ENCODE measurements around the gene VEGFA. TPM values are rescaled to one million over a fixed set of nuclear protein-coding genes. Genes with fewer than 3 reads are reported as not detected.

The VEGFA gene
- polyA plus RNA-seq, 4 donors: 100 to 162 (median 126) TPM

DNA sequence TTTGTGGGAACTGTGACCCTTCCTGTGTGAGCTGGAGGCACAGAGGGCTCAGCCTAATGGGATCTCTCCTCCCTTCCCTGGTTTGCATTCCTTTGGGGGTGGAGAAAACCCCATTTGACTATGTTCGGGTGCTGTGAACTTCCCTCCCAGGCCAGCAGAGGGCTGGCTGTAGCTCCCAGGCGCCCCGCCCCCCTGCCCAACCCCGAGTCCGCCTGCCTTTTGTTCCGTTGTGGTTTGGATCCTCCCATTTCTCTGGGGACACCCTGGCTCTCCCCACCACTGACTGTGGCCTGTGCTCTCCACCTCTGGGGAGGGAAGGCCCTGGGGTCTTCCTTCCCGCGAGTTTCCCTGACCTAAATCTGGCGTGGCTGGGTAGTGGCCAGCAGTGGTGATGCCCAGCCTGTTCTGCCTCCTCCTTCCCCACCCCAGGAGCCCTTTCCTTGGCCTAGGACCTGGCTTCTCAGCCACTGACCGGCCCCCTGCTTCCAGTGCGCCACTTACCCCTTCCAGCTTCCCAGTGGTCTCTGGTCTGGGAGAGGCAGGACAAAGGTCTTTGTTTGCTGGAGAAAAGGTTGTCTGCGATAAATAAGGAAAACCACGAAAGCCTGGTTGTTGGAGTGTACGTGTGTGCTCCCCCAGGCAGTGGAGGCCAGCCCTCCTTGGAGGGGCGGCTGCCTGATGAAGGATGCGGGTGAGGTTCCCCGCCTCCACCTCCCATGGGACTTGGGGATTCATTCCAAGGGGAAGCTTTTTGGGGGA lies 4.9 kb downstream of the VEGFA start:
- no peaks in the 10 kb centered on the region for H3K9me3 ChIP-seq (ENCODE audit: control insufficient read depth in 2 of 2, insufficient read depth in 1 of 2, low read depth in 1 of 2, low read length in 1 of 2)
- WGBS, 3 donors: 23 to 29% (median 25%) methylated on average over 16 to 17 of the region's 17 CpGs
- DNase-seq (peak; percentile 83 to 91), FAIRE-seq (no peak)
- peaks cover 0 to 32% (median 2%) of the 10 kb centered on the region in 3 donors for H3K4me1 ChIP-seq (ENCODE audit: control insufficient read depth in 3 of 3, insufficient read depth in 2 of 3, low read depth in 1 of 3, low read length in 2 of 3)
- H3K27me3 ChIP-seq (ENCODE audit: control insufficient read depth in 3 of 3, insufficient read depth in 3 of 3, low read length in 3 of 3): no peaks in the 10 kb centered on the region
- H3K27ac ChIP-seq (ENCODE audit: low read depth in 1 of 3, low read length in 2 of 3): peak overlapping the region; percentile 94 to 99 (median 95)
- H3K4me3 ChIP-seq (ENCODE audit: low read depth in 1 of 3, low read length in 3 of 3): peak overlapping the region in 2 of 3 donors; percentile 90 to 96
- H3K36me3 ChIP-seq (ENCODE audit: control insufficient read depth in 3 of 3, insufficient read depth in 2 of 3, low read depth in 1 of 3, low read length in 3 of 3): peaks cover 4 to 79% (median 16%) of the 10 kb centered on the region in 3 donors

DNA sequence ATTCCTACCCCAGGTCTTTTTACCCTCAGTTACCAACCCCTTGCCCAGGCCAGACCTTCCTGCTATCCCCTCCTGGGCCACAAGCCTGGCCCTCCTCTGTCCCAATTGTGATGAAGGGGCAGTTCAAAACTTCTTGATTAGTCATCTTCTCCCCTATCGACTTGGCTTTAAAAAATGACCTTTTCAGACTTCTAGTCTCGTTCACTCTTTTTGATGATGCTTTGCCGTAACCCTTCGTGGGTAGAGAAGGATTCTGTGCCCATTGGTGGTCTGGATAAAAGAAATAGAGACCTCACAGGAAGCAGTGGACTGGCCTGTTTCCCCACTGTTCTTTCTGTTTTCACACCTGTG lies 5.5 kb downstream of the VEGFA start:
- no peak for DNase-seq
- H3K9me3 ChIP-seq (ENCODE audit: control insufficient read depth in 2 of 2, insufficient read depth in 1 of 2, low read depth in 1 of 2, low read length in 1 of 2): no peaks in the 10 kb centered on the region
- peak overlapping the region in 1 of 3 donors; percentile 32 for H3K4me3 ChIP-seq (ENCODE audit: low read depth in 1 of 3, low read length in 3 of 3)
- no peak for FAIRE-seq
- H3K27ac ChIP-seq (ENCODE audit: low read depth in 1 of 3, low read length in 2 of 3): peak overlapping the region in 1 of 3 donors; percentile 52
- H3K36me3 ChIP-seq (ENCODE audit: control insufficient read depth in 3 of 3, insufficient read depth in 2 of 3, low read depth in 1 of 3, low read length in 3 of 3): peaks cover 4 to 85% (median 19%) of the 10 kb centered on the region in 3 donors
- WGBS, 3 donors: 43 to 53% (median 51%) methylated on average over 4 of the region's 4 CpGs
- H3K27me3 ChIP-seq (ENCODE audit: control insufficient read depth in 3 of 3, insufficient read depth in 3 of 3, low read length in 3 of 3): no peaks in the 10 kb centered on the region
- peaks cover 0 to 32% (median 2%) of the 10 kb centered on the region in 3 donors for H3K4me1 ChIP-seq (ENCODE audit: control insufficient read depth in 3 of 3, insufficient read depth in 2 of 3, low read depth in 1 of 3, low read length in 2 of 3)

DNA sequence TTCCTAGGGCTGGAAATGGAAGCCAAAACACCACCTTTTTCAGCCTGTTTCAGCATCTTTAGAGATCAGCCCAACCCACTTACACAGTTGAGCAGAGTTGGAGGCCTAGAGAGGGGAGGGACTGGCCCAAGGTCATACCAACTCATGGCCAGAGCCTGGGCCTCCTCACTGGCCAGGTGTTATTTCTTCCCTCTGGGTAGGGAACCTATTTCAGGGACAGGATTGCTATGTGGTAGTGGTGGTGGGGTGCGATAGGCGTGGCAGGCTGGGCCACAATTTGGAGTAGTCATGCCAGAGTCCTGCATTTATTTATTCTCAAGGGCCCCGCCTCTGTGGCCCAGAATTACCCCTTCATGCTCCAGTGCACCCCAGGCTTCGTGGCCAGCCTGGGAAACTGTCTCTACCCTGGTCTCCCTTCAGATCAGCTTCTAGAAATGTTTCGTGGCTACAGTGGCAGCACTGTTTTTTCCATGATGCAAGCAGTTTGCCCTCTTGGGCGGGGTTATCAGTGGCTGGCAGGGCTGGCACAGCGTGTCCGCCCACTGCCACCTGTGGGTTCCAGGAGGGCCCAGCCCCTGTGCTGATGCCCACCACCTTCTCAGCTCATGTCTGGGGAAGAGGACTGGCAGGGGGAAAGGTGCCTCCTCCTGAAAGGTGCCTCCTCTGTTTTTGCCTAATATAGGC lies 6.2 kb downstream of the VEGFA start:
- Histone ChIP-seq H3K9me3 (ENCODE audit: control insufficient read depth in 2 of 2, insufficient read depth in 1 of 2, low read depth in 1 of 2, low read length in 1 of 2) (no peaks in the 10 kb centered on the region), H3K27ac (ENCODE audit: low read depth in 1 of 3, low read length in 2 of 3) (peak overlapping the region in 1 of 3 donors; percentile 24), H3K27me3 (ENCODE audit: control insufficient read depth in 3 of 3, insufficient read depth in 3 of 3, low read length in 3 of 3) (no peaks in the 10 kb centered on the region), H3K4me1 (ENCODE audit: control insufficient read depth in 3 of 3, insufficient read depth in 2 of 3, low read depth in 1 of 3, low read length in 2 of 3) (peaks cover 0 to 32% (median 2%) of the 10 kb centered on the region in 3 donors), H3K4me3 (ENCODE audit: low read depth in 1 of 3, low read length in 3 of 3) (no peak overlapping the region), H3K36me3 (ENCODE audit: control insufficient read depth in 3 of 3, insufficient read depth in 2 of 3, low read depth in 1 of 3, low read length in 3 of 3) (peaks cover 4 to 92% (median 25%) of the 10 kb centered on the region in 3 donors)
- FAIRE-seq: no peak
- 61 to 74% (median 71%) methylated on average over 8 of the region's 8 CpGs for WGBS, 3 donors
- no peak for DNase-seq

GRCh38 chr6:43776799-43777776 lies 7.1 kb downstream of the VEGFA start:
- no peak for FAIRE-seq
- H3K27me3 ChIP-seq (ENCODE audit: control insufficient read depth in 3 of 3, insufficient read depth in 3 of 3, low read length in 3 of 3): no peaks in the 10 kb centered on the region
- H3K36me3 ChIP-seq (ENCODE audit: control insufficient read depth in 3 of 3, insufficient read depth in 2 of 3, low read depth in 1 of 3, low read length in 3 of 3): peaks cover 4 to 99% (median 28%) of the 10 kb centered on the region in 3 donors
- H3K4me3 ChIP-seq (ENCODE audit: low read depth in 1 of 3, low read length in 3 of 3): no peak overlapping the region
- WGBS, 3 donors: 84 to 88% (median 85%) methylated on average over 18 of the region's 18 CpGs
- H3K9me3 ChIP-seq (ENCODE audit: control insufficient read depth in 2 of 2, insufficient read depth in 1 of 2, low read depth in 1 of 2, low read length in 1 of 2): no peaks in the 10 kb centered on the region
- peaks cover 0 to 32% (median 2%) of the 10 kb centered on the region in 3 donors for H3K4me1 ChIP-seq (ENCODE audit: control insufficient read depth in 3 of 3, insufficient read depth in 2 of 3, low read depth in 1 of 3, low read length in 2 of 3)
- DNase-seq: no peak
- no peak overlapping the region for H3K27ac ChIP-seq (ENCODE audit: low read depth in 1 of 3, low read length in 2 of 3)

DNA sequence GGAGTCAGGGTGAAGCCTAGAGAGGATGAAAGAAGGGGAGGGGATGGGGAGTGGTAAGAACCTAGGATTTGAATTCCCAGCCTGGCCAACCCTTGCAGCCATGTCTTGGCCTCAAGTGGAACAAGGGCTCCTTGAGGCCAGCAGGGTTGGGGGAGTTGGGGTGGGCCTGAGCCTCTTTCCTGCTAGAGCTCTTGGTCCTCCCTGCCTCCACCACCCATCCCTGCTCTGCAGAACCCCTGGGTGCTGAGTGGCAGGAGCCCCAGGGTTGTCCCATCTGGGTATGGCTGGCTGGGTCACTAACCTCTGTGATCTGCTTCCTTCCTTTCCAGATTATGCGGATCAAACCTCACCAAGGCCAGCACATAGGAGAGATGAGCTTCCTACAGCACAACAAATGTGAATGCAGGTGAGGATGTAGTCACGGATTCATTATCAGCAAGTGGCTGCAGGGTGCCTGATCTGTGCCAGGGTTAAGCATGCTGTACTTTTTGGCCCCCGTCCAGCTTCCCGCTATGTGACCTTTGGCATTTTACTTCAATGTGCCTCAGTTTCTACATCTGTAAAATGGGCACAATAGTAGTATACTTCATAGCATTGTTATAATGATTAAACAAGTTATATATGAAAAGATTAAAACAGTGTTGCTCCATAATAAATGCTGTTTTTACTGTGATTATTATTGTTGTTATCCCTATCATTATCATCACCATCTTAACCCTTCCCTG lies 8.3 kb downstream of the VEGFA start:
- DNase-seq: no peak

DNA sequence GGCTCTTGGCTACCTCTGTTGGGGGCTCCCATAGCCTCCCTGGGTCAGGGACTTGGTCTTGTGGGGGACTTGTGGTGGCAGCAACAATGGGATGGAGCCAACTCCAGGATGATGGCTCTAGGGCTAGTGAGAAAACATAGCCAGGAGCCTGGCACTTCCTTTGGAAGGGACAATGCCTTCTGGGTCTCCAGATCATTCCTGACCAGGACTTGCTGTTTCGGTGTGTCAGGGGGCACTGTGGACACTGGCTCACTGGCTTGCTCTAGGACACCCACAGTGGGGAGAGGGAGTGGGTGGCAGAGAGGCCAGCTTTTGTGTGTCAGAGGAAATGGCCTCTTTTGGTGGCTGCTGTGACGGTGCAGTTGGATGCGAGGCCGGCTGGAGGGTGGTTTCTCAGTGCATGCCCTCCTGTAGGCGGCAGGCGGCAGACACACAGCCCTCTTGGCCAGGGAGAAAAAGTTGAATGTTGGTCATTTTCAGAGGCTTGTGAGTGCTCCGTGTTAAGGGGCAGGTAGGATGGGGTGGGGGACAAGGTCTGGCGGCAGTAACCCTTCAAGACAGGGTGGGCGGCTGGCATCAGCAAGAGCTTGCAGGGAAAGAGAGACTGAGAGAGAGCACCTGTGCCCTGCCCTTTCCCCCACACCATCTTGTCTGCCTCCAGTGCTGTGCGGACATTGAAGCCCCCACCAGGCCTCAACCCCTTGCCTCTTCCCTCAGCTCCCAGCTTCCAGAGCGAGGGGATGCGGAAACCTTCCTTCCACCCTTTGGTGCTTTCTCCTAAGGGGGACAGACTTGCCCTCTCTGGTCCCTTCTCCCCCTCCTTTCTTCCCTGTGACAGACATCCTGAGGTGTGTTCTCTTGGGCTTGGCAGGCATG lies 9.2 kb downstream of the VEGFA start:
- no peak for DNase-seq
- Histone ChIP-seq H3K4me3 (ENCODE audit: low read depth in 1 of 3, low read length in 3 of 3) (no peak overlapping the region), H3K27ac (ENCODE audit: low read depth in 1 of 3, low read length in 2 of 3) (no peak overlapping the region), H3K9me3 (ENCODE audit: control insufficient read depth in 2 of 2, insufficient read depth in 1 of 2, low read depth in 1 of 2, low read length in 1 of 2) (no peaks in the 10 kb centered on the region), H3K27me3 (ENCODE audit: control insufficient read depth in 3 of 3, insufficient read depth in 3 of 3, low read length in 3 of 3) (no peaks in the 10 kb centered on the region), H3K4me1 (ENCODE audit: control insufficient read depth in 3 of 3, insufficient read depth in 2 of 3, low read depth in 1 of 3, low read length in 2 of 3) (peaks cover 0 to 23% (median 2%) of the 10 kb centered on the region in 3 donors), H3K36me3 (ENCODE audit: control insufficient read depth in 3 of 3, insufficient read depth in 2 of 3, low read depth in 1 of 3, low read length in 3 of 3) (peaks cover 4 to 100% (median 39%) of the 10 kb centered on the region in 3 donors)
- WGBS, 3 donors: 84 to 94% (median 93%) methylated on average over 11 to 12 of the region's 12 CpGs
- no peak for FAIRE-seq

More for the DNA sequence above, 8.3 kb downstream of the VEGFA start:
- FAIRE-seq: no peak
- peaks cover 4 to 100% (median 37%) of the 10 kb centered on the region in 3 donors for H3K36me3 ChIP-seq (ENCODE audit: control insufficient read depth in 3 of 3, insufficient read depth in 2 of 3, low read depth in 1 of 3, low read length in 3 of 3)
- WGBS, 3 donors: 63 to 79% (median 70%) methylated on average over 4 of the region's 4 CpGs
- peaks cover 0 to 32% (median 2%) of the 10 kb centered on the region in 3 donors for H3K4me1 ChIP-seq (ENCODE audit: control insufficient read depth in 3 of 3, insufficient read depth in 2 of 3, low read depth in 1 of 3, low read length in 2 of 3)
- no peak overlapping the region for H3K4me3 ChIP-seq (ENCODE audit: low read depth in 1 of 3, low read length in 3 of 3)
- no peaks in the 10 kb centered on the region for H3K27me3 ChIP-seq (ENCODE audit: control insufficient read depth in 3 of 3, insufficient read depth in 3 of 3, low read length in 3 of 3)
- no peaks in the 10 kb centered on the region for H3K9me3 ChIP-seq (ENCODE audit: control insufficient read depth in 2 of 2, insufficient read depth in 1 of 2, low read depth in 1 of 2, low read length in 1 of 2)
- H3K27ac ChIP-seq (ENCODE audit: low read depth in 1 of 3, low read length in 2 of 3): no peak overlapping the region

DNA sequence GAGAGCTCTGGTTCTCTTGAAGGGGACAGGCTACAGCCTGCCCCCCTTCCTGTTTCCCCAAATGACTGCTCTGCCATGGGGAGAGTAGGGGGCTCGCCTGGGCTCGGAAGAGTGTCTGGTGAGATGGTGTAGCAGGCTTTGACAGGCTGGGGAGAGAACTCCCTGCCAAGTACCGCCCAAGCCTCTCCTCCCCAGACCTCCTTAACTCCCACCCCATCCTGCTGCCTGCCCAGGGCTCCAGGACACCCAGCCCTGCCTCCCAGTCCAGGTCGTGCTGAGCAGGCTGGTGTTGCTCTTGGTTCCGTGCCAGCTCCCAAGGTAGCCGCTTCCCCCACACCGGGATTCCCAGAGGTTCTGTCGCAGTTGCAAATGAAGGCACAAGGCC lies 9.8 kb downstream of the VEGFA start:
- no peak for DNase-seq
- peaks cover 4 to 99% (median 39%) of the 10 kb centered on the region in 3 donors for H3K36me3 ChIP-seq (ENCODE audit: control insufficient read depth in 3 of 3, insufficient read depth in 2 of 3, low read depth in 1 of 3, low read length in 3 of 3)
- no peak for FAIRE-seq
- no peak overlapping the region for H3K4me3 ChIP-seq (ENCODE audit: low read depth in 1 of 3, low read length in 3 of 3)
- 70 to 73% (median 73%) methylated on average over 7 to 8 of the region's 8 CpGs for WGBS, 3 donors
- H3K27ac ChIP-seq (ENCODE audit: low read depth in 1 of 3, low read length in 2 of 3): no peak overlapping the region
- H3K27me3 ChIP-seq (ENCODE audit: control insufficient read depth in 3 of 3, insufficient read depth in 3 of 3, low read length in 3 of 3): no peaks in the 10 kb centered on the region
- peaks cover 0 to 18% (median 2%) of the 10 kb centered on the region in 3 donors for H3K4me1 ChIP-seq (ENCODE audit: control insufficient read depth in 3 of 3, insufficient read depth in 2 of 3, low read depth in 1 of 3, low read length in 2 of 3)
- H3K9me3 ChIP-seq (ENCODE audit: control insufficient read depth in 2 of 2, insufficient read depth in 1 of 2, low read depth in 1 of 2, low read length in 1 of 2): no peaks in the 10 kb centered on the region

Measured in small intestine (tissue), 7 donors.